Measurements from ENCODE around the gene ZDHHC15. TPM values are rescaled to one million over a fixed set of nuclear protein-coding genes. Genes with fewer than 3 reads are reported as not detected.
"Not testable (repeated sequence)": the region's sequence is repeated elsewhere in the genome, so short reads cannot be mapped to it uniquely, and the experiment has no call there.

ZDHHC15 gene, protein sequence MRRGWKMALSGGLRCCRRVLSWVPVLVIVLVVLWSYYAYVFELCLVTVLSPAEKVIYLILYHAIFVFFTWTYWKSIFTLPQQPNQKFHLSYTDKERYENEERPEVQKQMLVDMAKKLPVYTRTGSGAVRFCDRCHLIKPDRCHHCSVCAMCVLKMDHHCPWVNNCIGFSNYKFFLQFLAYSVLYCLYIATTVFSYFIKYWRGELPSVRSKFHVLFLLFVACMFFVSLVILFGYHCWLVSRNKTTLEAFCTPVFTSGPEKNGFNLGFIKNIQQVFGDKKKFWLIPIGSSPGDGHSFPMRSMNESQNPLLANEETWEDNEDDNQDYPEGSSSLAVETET
- 2.0 and 3.7 TPM in 2 replicates for total RNA-seq (ENCODE audit: low replicate concordance)
- long read RNA-seq, full-length matches to known transcripts, result 3 of 7 reads
- long read RNA-seq, partial matches to known transcripts, result 0 of 7 reads
- long read RNA-seq, other reads (novel, unspliced or antisense), result 4 of 7 reads

GRCh38 chrX:75522565-75523431 is at the start of gene ZDHHC15:
Gene ZDHHC15, minus strand, starts transcription at chrX:75523037. Its CDS starts 13 bp downstream, at chrX:75523024.
- TF ChIP-seq, protein P1, sequence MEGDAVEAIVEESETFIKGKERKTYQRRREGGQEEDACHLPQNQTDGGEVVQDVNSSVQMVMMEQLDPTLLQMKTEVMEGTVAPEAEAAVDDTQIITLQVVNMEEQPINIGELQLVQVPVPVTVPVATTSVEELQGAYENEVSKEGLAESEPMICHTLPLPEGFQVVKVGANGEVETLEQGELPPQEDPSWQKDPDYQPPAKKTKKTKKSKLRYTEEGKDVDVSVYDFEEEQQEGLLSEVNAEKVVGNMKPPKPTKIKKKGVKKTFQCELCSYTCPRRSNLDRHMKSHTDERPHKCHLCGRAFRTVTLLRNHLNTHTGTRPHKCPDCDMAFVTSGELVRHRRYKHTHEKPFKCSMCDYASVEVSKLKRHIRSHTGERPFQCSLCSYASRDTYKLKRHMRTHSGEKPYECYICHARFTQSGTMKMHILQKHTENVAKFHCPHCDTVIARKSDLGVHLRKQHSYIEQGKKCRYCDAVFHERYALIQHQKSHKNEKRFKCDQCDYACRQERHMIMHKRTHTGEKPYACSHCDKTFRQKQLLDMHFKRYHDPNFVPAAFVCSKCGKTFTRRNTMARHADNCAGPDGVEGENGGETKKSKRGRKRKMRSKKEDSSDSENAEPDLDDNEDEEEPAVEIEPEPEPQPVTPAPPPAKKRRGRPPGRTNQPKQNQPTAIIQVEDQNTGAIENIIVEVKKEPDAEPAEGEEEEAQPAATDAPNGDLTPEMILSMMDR (conservative IDR thresholded peaks at IDR 0.05), result peak; percentile 21
- H3K4me3 Mint-ChIP-seq, result peak within 1 kb of the TSS; percentile 92
- H3K9me3 Mint-ChIP-seq, result peaks cover 14% of the 10 kb centered on the region
- peak within 1 kb of the TSS; percentile 76 for H3K27ac Mint-ChIP-seq
- H3K4me1 Mint-ChIP-seq (ENCODE audit: unreplicated experiment), result no peaks in the 10 kb centered on the region
- no peaks in the 10 kb centered on the region for H3K27me3 Mint-ChIP-seq
- peak; percentile 73 for DNase-seq (ENCODE audit: extremely low spot score, unreplicated experiment)
- H3K36me3 Mint-ChIP-seq, result no peaks in the 10 kb centered on the region

GRCh38 chrX:75560544-75560943 is 37.7 kb upstream of the ZDHHC15 start:
- not testable (repeated sequence) for H3K4me3 Mint-ChIP-seq; DNase-seq (ENCODE audit: extremely low spot score, unreplicated experiment); H3K27ac Mint-ChIP-seq; H3K36me3 Mint-ChIP-seq; H3K4me1 Mint-ChIP-seq (ENCODE audit: unreplicated experiment); H3K9me3 Mint-ChIP-seq; H3K27me3 Mint-ChIP-seq

GRCh38 chrX:75547783-75548182 is 24.9 kb upstream of the ZDHHC15 start:
- Mint-ChIP-seq H3K27ac (no peak overlapping the region), H3K36me3 (no peaks in the 10 kb centered on the region), H3K4me1 (ENCODE audit: unreplicated experiment) (no peaks in the 10 kb centered on the region), H3K4me3 (no peak overlapping the region), H3K27me3 (no peaks in the 10 kb centered on the region), H3K9me3 (no peaks in the 10 kb centered on the region)
- no peak for DNase-seq (ENCODE audit: extremely low spot score, unreplicated experiment)
- TF ChIP-seq, protein P1 (conservative IDR thresholded peaks at IDR 0.05), result no peak

- no peak overlapping the region for H3K27ac Mint-ChIP-seq
- TF ChIP-seq, protein P1 (conservative IDR thresholded peaks at IDR 0.05), result no peak
- no peaks in the 10 kb centered on the region for H3K4me1 Mint-ChIP-seq (ENCODE audit: unreplicated experiment)
- H3K9me3 Mint-ChIP-seq, result no peaks in the 10 kb centered on the region
- no peaks in the 10 kb centered on the region for H3K27me3 Mint-ChIP-seq
- no peak for DNase-seq (ENCODE audit: extremely low spot score, unreplicated experiment)
- no peaks in the 10 kb centered on the region for H3K36me3 Mint-ChIP-seq
- no peak overlapping the region for H3K4me3 Mint-ChIP-seq
Measured at GRCh38 chrX:75546724-75547511, 24.1 kb upstream of the ZDHHC15 start.

DNA sequence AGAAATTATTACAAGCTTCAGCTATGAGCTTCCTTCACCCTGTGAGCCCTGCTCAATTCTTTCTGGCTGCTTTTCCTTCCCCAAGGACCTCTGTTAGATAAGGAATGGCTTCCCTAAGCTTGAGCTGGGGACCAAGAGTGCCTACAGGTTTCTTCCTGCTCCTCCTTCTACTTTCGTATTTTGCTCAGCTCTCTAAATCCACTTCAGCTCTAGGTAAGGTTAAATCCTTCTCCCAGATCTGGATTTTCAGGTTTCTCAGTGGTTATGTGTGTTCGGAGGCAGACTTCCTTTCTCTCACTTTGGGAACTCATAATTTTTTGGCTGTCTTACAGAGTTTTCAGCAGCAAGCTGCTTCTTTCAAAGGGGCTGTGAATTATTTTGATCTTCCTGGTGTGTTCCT is 21.9 kb upstream of the ZDHHC15 start:
- H3K36me3 Mint-ChIP-seq, result no peaks in the 10 kb centered on the region
- H3K9me3 Mint-ChIP-seq, result no peaks in the 10 kb centered on the region
- H3K4me1 Mint-ChIP-seq (ENCODE audit: unreplicated experiment), result no peaks in the 10 kb centered on the region
- H3K4me3 Mint-ChIP-seq, result no peak overlapping the region
- H3K27ac Mint-ChIP-seq, result peak overlapping the region; percentile 1
- DNase-seq (ENCODE audit: extremely low spot score, unreplicated experiment), result no peak
- no peaks in the 10 kb centered on the region for H3K27me3 Mint-ChIP-seq
- TF ChIP-seq, protein P1 (conservative IDR thresholded peaks at IDR 0.05), result no peak

Measured in type B pancreatic cell (in vitro differentiated cells).